ENCODE measurements around the gene LCE7A.

- no peak for TF ChIP-seq CTCF (conservative IDR thresholded peaks at IDR 0.05 in 1 of 2, IDR thresholded peaks at IDR 0.05 in 1 of 2; ENCODE audit: low read depth in 1 of 2, low read length in 2 of 2)
- TF ChIP-seq EZH2 (IDR thresholded peaks at IDR 0.05; ENCODE audit: low read length, missing control alignments) = no peak
Observed at GRCh38 chr1:152859696-152860095, at the start of gene LCE7A.

Data from fibroblast of lung (primary cell).